Measurements from ENCODE around the gene ATXN10.
"Not testable (repeated sequence)": the region's sequence is repeated elsewhere in the genome, so short reads cannot be mapped to it uniquely, and the experiment has no call there.

ATXN10 gene

DNA sequence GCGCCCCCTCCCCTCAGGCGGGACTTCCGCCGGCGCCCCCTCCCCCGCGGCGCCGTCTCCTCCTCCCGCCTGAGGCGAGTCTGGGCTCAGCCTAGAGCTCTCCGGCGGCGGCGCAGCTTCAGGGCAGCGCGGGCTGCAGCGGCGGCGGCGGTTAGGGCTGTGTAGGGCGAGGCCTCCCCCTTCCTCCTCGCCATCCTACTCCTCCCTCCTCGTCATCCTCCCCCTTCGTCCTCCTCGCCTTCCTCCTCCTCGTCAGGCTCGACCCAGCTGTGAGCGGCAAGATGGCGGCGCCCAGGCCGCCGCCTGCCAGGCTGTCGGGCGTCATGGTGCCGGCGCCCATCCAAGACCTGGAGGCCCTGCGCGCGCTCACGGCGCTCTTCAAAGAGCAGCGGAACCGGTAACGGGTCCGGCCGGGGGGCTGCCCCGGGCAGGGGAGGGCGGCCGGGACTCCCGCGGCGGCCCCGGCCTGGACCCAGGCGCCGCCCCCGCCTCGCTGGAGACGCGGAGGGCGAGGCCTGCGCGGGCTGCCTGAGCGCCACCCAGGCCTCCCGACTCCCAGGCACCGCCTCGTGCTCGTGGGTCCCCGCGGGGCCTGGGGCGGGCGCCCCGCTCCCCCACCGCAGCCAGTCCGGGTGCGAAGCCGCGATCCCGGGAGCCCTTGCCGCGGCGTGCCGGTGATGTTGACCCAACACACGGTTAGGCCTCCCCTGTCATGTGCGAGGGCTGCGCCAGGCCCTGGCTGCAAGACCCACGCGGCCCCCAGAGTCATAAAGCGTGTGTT is at the start of gene ATXN10:
TSS of gene ATXN10 (plus strand) at position 52 of the 781 bp plus-strand sequence. CDS start at position 282, 230 bp downstream.
- in situ Hi-C loops (cut with MboI; ENCODE audit: low sequenced_read_pairs) = no loop called here

GRCh38 chr22:45621836-45622600 is 49.6 kb upstream of the ATXN10 start:
- in situ Hi-C loops (cut with MboI; ENCODE audit: low sequenced_read_pairs) = no loop called here

DNA sequence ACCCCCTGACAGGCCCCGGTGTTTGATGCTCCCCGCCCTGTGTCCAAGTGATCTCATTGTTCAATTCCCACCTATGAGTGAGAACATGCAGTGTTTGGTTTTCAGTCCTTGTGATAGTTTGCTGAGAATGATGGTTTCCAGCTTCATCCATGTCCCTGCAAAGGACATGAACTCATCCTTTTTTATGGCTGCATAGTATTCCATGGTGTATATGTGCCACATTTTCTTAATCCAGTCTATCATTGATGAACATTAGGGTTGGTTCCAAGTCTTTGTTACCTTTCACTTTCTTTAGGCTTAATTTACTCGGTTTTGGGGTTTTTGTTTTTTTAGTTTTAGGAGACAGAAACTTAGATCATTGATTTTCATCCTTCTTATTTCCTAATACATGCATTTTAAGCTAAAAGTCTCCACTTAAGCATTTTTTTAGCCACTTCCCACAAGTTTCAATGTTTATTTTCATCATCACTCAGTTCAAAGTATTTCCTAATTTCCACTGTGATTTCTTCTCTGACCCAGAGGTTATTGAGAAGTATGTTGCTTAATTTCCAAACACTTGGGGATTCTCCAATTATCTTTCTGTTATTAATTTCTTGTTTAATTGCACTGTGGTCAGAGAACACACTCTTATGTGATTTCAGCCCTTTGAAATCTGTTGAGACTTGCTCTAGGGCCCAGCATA is 48.0 kb upstream of the ATXN10 start:
- in situ Hi-C loops (cut with MboI; ENCODE audit: low sequenced_read_pairs) = not testable (repeated sequence)

- in situ Hi-C loops (cut with MboI; ENCODE audit: low sequenced_read_pairs) = no loop called here
Measured at GRCh38 chr22:45626198-45626651, 45.4 kb upstream of the ATXN10 start.

DNA sequence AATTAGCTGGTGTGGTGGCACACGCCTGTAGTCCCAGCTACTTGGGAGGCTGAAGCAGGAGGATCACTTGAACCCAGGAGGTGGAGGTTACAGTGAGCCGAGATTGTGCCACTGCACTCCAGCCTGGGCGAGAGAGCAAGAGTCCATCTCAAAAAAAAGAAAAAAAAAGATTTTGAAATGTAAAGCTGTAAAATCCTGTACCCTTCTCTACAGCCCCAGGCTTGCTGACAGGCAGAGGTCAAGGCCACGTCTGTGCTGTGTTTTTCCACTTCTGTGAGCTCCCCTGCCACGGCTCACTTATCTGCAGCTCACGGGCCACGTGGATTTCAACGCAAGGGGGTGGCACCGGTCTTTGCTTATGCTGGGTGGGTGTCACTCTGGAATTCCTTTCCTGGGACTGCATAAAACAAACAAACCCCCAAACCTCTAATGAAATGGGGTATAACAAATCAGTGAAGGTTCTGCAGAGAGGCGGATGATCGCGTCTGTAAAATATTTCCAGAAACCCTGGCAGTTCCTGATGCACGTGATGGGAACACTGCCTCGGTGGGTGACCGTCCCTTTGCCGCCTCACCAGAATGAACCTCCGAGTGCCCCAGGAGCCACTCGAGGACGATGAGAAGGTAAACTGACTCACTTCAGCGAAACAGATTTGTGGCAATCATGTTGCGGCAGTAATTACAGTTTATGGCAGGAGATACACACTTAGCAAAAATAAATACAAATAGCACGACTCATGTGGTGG is 44.0 kb upstream of the ATXN10 start:
- in situ Hi-C loops (cut with MboI; ENCODE audit: low sequenced_read_pairs) = no loop called here

- in situ Hi-C loops (cut with MboI; ENCODE audit: low sequenced_read_pairs) = no loop called here
Measured at GRCh38 chr22:45628515-45628914, 43.1 kb upstream of the ATXN10 start.

GRCh38 chr22:45629469-45630089 is 42.1 kb upstream of the ATXN10 start:
- in situ Hi-C loops (cut with MboI; ENCODE audit: low sequenced_read_pairs) = no loop called here

GRCh38 chr22:45630436-45630835 is 41.2 kb upstream of the ATXN10 start:
- in situ Hi-C loops (cut with MboI; ENCODE audit: low sequenced_read_pairs) = no loop called here

- in situ Hi-C loops (cut with MboI; ENCODE audit: low sequenced_read_pairs) = no loop called here
Measured at GRCh38 chr22:45631140-45631840, 40.3 kb upstream of the ATXN10 start.

DNA sequence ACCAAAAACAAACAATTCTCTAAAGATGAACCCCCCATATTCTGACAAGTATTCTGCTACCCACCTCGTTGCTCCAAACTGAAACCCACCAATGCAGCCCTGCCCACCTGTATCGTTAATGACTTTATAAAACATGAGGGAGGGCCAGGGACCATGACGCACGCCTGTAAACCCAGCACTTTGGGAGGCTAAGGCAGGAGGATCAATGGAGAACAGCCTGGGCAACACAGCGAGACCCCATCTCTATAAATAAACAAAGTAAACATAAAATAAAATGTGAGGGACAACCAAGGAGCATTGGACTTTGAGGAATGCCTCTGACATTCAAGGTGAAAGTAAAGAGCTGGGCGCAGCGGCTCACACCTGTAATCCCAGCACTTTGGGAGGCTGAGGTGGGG is 39.8 kb upstream of the ATXN10 start:
- in situ Hi-C loops (cut with MboI; ENCODE audit: low sequenced_read_pairs) = no loop called here

- in situ Hi-C loops (cut with MboI; ENCODE audit: low sequenced_read_pairs) = no loop called here
Measured at GRCh38 chr22:45632791-45633515, 38.7 kb upstream of the ATXN10 start.

GRCh38 chr22:45636683-45637082 is 35.0 kb upstream of the ATXN10 start:
- in situ Hi-C loops (cut with MboI; ENCODE audit: low sequenced_read_pairs) = no loop called here

DNA sequence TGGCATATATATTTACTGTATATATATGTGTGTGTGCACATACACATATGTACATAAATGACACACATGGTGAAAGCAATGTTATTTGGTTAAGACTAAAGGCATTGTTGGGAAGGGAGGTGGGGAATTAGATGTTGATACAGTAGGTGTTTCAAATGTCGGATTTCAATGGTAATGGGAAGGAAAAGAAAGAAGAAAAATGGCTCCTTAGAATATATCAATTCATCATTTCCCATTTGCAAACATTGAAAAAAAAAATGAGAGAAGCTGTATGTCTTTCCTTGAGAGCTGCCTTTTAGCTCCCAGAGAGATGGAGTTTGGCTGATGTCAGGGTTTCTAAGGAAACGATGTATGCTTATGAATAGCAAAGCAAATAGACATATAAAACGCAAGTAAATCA is 33.4 kb upstream of the ATXN10 start:
- in situ Hi-C loops (cut with MboI; ENCODE audit: low sequenced_read_pairs) = no loop called here

- in situ Hi-C loops (cut with MboI; ENCODE audit: low sequenced_read_pairs) = no loop called here
Measured at GRCh38 chr22:45638834-45639746, 32.5 kb upstream of the ATXN10 start.

DNA sequence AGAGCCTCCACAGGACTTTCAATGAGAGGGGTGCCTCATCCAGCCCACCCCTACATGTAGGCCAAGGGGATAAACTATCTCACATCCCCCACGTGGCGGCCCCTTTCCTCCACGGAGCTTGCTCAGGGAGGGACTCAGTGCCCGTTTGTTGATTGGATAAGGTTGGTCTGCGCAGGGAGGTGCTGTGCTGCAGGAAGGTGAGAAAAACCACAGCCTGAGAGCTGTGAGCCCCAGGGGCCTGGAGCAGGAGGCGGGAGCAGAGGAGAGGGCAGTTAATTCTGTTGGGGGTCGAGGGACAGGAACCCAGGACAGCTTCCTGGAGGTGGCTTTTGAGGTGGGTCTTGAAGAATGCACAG is 31.9 kb upstream of the ATXN10 start:
- in situ Hi-C loops (cut with MboI; ENCODE audit: low sequenced_read_pairs) = no loop called here

DNA sequence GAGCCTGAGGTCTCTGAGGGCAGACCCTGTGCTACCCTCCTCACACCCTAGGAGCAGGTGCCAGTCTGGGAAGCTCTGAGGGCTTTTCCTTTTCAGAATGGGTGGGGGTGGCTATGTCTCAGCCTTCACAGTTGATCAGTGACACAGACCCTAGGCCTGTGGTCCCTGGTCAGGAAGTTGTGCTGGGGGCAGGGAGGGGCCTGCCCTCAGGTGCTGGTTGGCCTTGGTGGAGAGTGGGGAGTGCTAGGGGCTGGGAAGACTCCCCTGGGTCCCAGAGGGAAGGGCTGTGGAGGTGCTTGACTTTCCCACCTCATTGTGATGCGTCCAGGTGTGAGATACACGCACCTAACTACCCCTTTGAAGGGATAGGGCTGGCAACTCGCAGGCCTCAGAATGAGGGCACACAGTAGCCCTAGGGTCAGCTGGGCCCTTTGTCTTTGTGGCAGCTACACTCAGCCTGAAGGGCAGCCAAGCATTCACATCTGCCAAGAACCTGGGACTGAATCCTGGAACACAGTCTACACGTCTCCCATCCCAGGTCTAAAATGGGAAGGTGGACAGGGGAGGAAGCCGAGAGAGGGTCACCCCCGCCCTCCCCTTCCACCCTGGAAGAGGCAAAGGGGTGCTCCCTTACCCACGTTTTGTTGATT is 31.2 kb upstream of the ATXN10 start:
- in situ Hi-C loops (cut with MboI; ENCODE audit: low sequenced_read_pairs) = no loop called here

- in situ Hi-C loops (cut with MboI; ENCODE audit: low sequenced_read_pairs) = no loop called here
Measured at GRCh38 chr22:45640941-45641621, 30.6 kb upstream of the ATXN10 start.
